Fibroblast of lung (primary cell): ENCODE data around the gene SMCO3. TPM values are rescaled to one million over a fixed set of nuclear protein-coding genes. Genes with fewer than 3 reads are reported as not detected.

Experiments
- DNase-seq, 2 donors: peaks; one replicate each; pipeline versions ENCODE4 v3.0.0 to v3.0.0-alpha.2; 2010; ENCODE audit warnings: low read depth in 2 of 2
- H2AFZ ChIP-seq: 2 replicates; pipeline ENCODE4 v1.5.1; 2012; ENCODE audit warnings: low read length, control low read depth, inconsistent platforms
- H3K27ac ChIP-seq: 2 replicates; pipeline ENCODE4 v1.5.1; 2011; ENCODE audit warnings: low read length, control low read depth; ENCODE audit not compliant: insufficient read depth
- H3K27me3 ChIP-seq: 2 replicates; pipeline ENCODE4 v1.5.1; 2011; ENCODE audit warnings: mild to moderate bottlenecking, low read length; ENCODE audit not compliant: control insufficient read depth, insufficient read depth
- H3K36me3 ChIP-seq: 2 replicates; pipeline ENCODE4 v1.5.1; 2011; ENCODE audit warnings: low read length; ENCODE audit not compliant: control insufficient read depth, insufficient read depth
- H3K4me1 ChIP-seq: 2 replicates; pipeline ENCODE4 v1.5.1; 2011; ENCODE audit warnings: low read length; ENCODE audit not compliant: control insufficient read depth, insufficient read depth; ENCODE audit errors: extremely low read depth
- H3K4me2 ChIP-seq: 2 replicates; pipeline ENCODE4 v1.5.1; 2011; ENCODE audit warnings: low read length, control low read depth; ENCODE audit not compliant: insufficient read depth; ENCODE audit errors: extremely low read depth
- H3K4me3 ChIP-seq, 4 experiments: fragments of 200-600 bp in 1 of 4; sonication (generic) in 1 of 4; replicated peaks in 1 of 4; 2 replicates each; pipeline ENCODE4 v1.5.1; 2011 to 2016; ENCODE audit warnings: low read length in 4 of 4, low read depth in 3 of 4, mild to moderate bottlenecking in 3 of 4, control low read depth in 2 of 4, inconsistent platforms in 1 of 4, mixed read lengths in 1 of 4; ENCODE audit not compliant: insufficient read depth in 1 of 4; ENCODE audit errors: control extremely low read depth in 1 of 4
- H3K79me2 ChIP-seq: 2 replicates; pipeline ENCODE4 v1.5.1; 2012; ENCODE audit warnings: mild to moderate bottlenecking, low read length, inconsistent platforms; ENCODE audit not compliant: control insufficient read depth, insufficient read depth
- H3K9ac ChIP-seq: 2 replicates; pipeline ENCODE4 v1.5.1; 2011; ENCODE audit warnings: mild to moderate bottlenecking, low read length, control low read depth; ENCODE audit not compliant: insufficient read depth
- H3K9me3 ChIP-seq: 2 replicates; pipeline ENCODE4 v1.5.1; 2012; ENCODE audit warnings: low read depth, low read length; ENCODE audit not compliant: control insufficient read depth, insufficient read depth
- H4K20me1 ChIP-seq: 2 replicates; pipeline ENCODE4 v1.5.1; 2011; ENCODE audit warnings: low read length; ENCODE audit not compliant: control insufficient read depth, insufficient read depth; ENCODE audit errors: extremely low read depth
- EZH2 ChIP-seq: IDR thresholded peaks from 2 replicates; pipeline ENCODE4 v1.5.1; 2012; ENCODE audit warnings: low read length, control low read depth, mild to moderate bottlenecking; ENCODE audit errors: missing control alignments
- polyA plus RNA-seq, 2 donors: library from polyadenylated mRNA; depleted of rRNA in 1 of 2; stranded (reverse) in 1 of 2; unstranded in 1 of 2; fragments of >200 nt; gene quantifications; 2 replicates each; pipeline ENCODE4 v1.2.1, GENCODE V29; 2011 to 2012; ENCODE audit warnings: missing spikeins in 1 of 2
- total RNA-seq: library from RNA; depleted of rRNA; stranded (reverse); fragments of >200 nt; gene quantifications from 2 replicates; pipeline ENCODE4 v1.2.1, GENCODE V29; 2014
- TF ChIP-seq, protein P1 (sequence below), 2 donors: IDR thresholded peaks in 1 of 2; conservative IDR thresholded peaks in 1 of 2; 1 replicate in 1 of 2; 2 replicates in 1 of 2; pipeline ENCODE4 v1.5.1; 2011 to 2012; ENCODE audit warnings: low read length in 2 of 2, control low read depth in 1 of 2, inconsistent platforms in 1 of 2, low read depth in 1 of 2, mild to moderate bottlenecking in 1 of 2

Gene SMCO3
- total and polyA plus RNA-seq, 2 donors (not counting 1 experiment from before 2014, with no cell fraction given), result 0.16 to 0.17 TPM

DNA sequence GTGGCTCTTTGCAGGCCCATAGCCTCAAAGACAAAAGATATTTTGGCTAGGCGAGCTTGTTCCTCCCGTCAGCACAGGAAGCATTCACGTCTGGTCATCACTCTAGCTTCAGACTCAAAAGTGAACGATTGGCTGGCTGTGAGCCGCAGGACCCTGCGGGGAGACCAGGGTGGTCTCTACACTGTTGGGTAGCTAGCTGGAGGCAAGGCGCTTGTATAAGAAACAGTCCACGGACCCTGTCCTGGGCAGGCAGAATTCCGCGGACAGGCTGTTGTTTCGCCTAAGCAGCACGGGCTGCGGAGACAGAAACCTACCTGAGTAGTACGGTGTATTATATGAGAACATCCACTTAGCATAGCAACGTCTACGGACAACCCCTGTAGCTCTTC is 40.3 kb downstream of the SMCO3 start:
- Histone ChIP-seq H3K9me3 (no peaks in the 10 kb centered on the region), H2AFZ (peak overlapping the region; percentile 22), H3K36me3 (no peaks in the 10 kb centered on the region), H3K4me3 (peak overlapping the region; percentile 61 to 89 (median 79)), H3K9ac (no peak overlapping the region), H3K4me1 (peaks cover 9% of the 10 kb centered on the region), H3K27ac (peak overlapping the region; percentile 30), H4K20me1 (no peaks in the 10 kb centered on the region), H3K27me3 (no peaks in the 10 kb centered on the region), H3K79me2 (peaks cover 25% of the 10 kb centered on the region), H3K4me2 (peak overlapping the region; percentile 28)
- TF ChIP-seq EZH2, result no peak
- TF ChIP-seq, protein P1, sequence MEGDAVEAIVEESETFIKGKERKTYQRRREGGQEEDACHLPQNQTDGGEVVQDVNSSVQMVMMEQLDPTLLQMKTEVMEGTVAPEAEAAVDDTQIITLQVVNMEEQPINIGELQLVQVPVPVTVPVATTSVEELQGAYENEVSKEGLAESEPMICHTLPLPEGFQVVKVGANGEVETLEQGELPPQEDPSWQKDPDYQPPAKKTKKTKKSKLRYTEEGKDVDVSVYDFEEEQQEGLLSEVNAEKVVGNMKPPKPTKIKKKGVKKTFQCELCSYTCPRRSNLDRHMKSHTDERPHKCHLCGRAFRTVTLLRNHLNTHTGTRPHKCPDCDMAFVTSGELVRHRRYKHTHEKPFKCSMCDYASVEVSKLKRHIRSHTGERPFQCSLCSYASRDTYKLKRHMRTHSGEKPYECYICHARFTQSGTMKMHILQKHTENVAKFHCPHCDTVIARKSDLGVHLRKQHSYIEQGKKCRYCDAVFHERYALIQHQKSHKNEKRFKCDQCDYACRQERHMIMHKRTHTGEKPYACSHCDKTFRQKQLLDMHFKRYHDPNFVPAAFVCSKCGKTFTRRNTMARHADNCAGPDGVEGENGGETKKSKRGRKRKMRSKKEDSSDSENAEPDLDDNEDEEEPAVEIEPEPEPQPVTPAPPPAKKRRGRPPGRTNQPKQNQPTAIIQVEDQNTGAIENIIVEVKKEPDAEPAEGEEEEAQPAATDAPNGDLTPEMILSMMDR (conservative IDR thresholded peaks at IDR 0.05 in 1 of 2, IDR thresholded peaks at IDR 0.05 in 1 of 2; ENCODE audit: low read depth in 1 of 2, low read length in 2 of 2), result no peak
- no peak for DNase-seq

DNA sequence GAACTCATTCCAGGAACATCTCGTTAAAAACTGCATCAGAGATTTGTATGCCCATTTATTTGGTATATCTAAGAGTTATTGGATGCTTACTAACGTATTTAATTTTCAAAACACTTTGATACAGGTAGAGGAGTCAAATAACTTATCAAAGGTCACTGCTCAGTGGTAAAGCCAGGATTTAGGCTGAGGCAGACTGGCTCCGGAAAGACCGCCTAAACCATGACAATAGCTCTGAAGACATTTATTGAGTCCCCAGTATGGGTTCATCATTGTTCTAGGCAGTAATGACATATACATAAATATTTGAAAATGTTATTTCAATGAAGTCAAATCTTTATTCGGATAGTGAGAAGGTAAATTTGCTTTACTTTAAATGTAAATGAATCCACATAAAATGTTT is 41.0 kb downstream of the SMCO3 start:
- Histone ChIP-seq H3K27me3 (no peaks in the 10 kb centered on the region), H3K9me3 (no peaks in the 10 kb centered on the region), H3K27ac (no peak overlapping the region), H2AFZ (no peak overlapping the region), H3K4me1 (peaks cover 9% of the 10 kb centered on the region), H3K4me2 (no peak overlapping the region), H3K9ac (no peak overlapping the region), H3K36me3 (no peaks in the 10 kb centered on the region), H3K79me2 (peaks cover 25% of the 10 kb centered on the region), H3K4me3 (no peak overlapping the region), H4K20me1 (no peaks in the 10 kb centered on the region)
- TF ChIP-seq, protein P1 (conservative IDR thresholded peaks at IDR 0.05 in 1 of 2, IDR thresholded peaks at IDR 0.05 in 1 of 2; ENCODE audit: low read depth in 1 of 2, low read length in 2 of 2), result no peak
- TF ChIP-seq EZH2, result no peak
- no peak for DNase-seq

DNA sequence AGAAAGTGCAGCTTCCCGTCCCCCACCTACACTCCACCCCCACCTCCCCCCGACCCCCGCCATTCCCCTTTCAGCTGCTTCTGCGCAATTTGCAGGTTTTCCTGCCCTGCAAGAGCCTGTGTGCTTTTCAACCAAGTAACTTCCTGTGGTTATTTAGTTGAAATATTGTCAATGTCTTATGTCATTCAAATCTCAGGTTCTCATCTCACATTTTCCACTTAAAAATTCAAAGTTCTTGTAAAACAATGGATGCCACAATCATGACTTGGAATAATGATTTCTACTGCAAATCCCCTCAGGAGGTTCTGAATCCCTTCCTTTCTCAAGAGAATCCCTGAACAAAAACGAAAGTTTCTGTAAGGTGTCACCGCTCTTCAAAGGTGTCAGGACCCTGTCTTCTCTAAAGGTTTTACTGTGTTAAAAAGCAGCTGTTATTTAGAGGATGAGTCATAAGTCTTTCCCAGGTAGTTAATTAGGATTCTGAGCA is 42.3 kb downstream of the SMCO3 start:
- Histone ChIP-seq H3K4me2 (no peak overlapping the region), H3K4me3 (peak overlapping the region in 2 of 4 experiments; percentile 7 to 94), H4K20me1 (no peaks in the 10 kb centered on the region), H3K9ac (no peak overlapping the region), H3K79me2 (peaks cover 23% of the 10 kb centered on the region), H2AFZ (no peak overlapping the region), H3K36me3 (no peaks in the 10 kb centered on the region), H3K27me3 (no peaks in the 10 kb centered on the region), H3K9me3 (no peaks in the 10 kb centered on the region), H3K27ac (no peak overlapping the region), H3K4me1 (peaks cover 2% of the 10 kb centered on the region)
- DNase-seq, result no peak
- TF ChIP-seq, protein P1 (conservative IDR thresholded peaks at IDR 0.05 in 1 of 2, IDR thresholded peaks at IDR 0.05 in 1 of 2; ENCODE audit: low read depth in 1 of 2, low read length in 2 of 2), result no peak
- TF ChIP-seq EZH2, result no peak
